ENCODE results near the gene HLA-F. TPM values are rescaled to one million over a fixed set of nuclear protein-coding genes. Genes with fewer than 3 reads are reported as not detected.

Gene HLA-F
- total RNA-seq, 2 donors from 2014 or later = 34.0 to 62.1 TPM

DNA sequence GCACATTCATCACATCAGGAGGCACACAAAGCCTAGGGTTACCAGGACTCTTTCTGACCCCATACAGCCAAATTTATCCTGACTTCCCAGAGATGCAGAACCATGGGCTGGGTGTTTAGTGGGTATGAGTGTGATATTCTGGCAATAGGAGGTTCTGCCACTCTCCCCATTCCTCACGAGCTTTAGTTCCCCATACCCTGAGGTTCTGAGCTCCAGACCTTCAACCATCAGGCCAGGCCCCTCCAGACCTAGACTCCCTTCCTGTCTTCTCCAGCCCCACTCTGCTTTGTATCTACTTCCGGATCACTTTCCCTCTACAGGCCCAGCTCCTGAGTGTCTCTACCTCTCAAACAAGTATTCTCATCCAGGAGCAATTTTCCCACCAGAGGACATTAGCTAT is 4.4 kb downstream of the HLA-F start:
- no peaks in the 10 kb centered on the region for H3K4me1 ChIP-seq (replicated peaks)
- H3K36me3 ChIP-seq = no peaks in the 10 kb centered on the region
- WGBS = 70% methylated on average over 2 of the region's 2 CpGs
- no peak for TF ChIP-seq CTCF (IDR thresholded peaks at IDR 0.05)
- TF ChIP-seq POLR2A (IDR thresholded peaks at IDR 0.05) = no peak
- TF ChIP-seq POLR2AphosphoS5 (IDR thresholded peaks at IDR 0.05) = no peak
- H3K9me3 ChIP-seq = no peaks in the 10 kb centered on the region
- intact Hi-C loops (cut with DNase I) = no loop called here
- DNase-seq (ENCODE audit: low spot score) = no peak
- no peaks in the 10 kb centered on the region for H3K27me3 ChIP-seq (replicated peaks; ENCODE audit: insufficient read depth)
- no peak overlapping the region for H3K4me3 ChIP-seq
- H3K27ac ChIP-seq = no peak overlapping the region

- H3K4me1 ChIP-seq (replicated peaks) = no peaks in the 10 kb centered on the region
- no peak overlapping the region for H3K4me3 ChIP-seq
- no peaks in the 10 kb centered on the region for H3K27me3 ChIP-seq (replicated peaks; ENCODE audit: insufficient read depth)
- TF ChIP-seq POLR2A (IDR thresholded peaks at IDR 0.05) (no peak), CTCF (IDR thresholded peaks at IDR 0.05) (no peak), POLR2AphosphoS5 (IDR thresholded peaks at IDR 0.05) (no peak)
- H3K27ac ChIP-seq = no peak overlapping the region
- no peaks in the 10 kb centered on the region for H3K36me3 ChIP-seq
- DNase-seq (ENCODE audit: low spot score) = no peak
- H3K9me3 ChIP-seq = no peaks in the 10 kb centered on the region
- 81% methylated on average over 3 of the region's 3 CpGs for WGBS
- intact Hi-C loops (cut with DNase I) = no loop called here
These were observed 5.1 kb downstream of the HLA-F start for GRCh38 chr6:29728173-29728874.

GRCh38 chr6:29728875-29729270 is 5.6 kb downstream of the HLA-F start:
- no peak overlapping the region for H3K27ac ChIP-seq
- no peak for DNase-seq (ENCODE audit: low spot score)
- no peaks in the 10 kb centered on the region for H3K9me3 ChIP-seq
- H3K4me3 ChIP-seq = no peak overlapping the region
- no peaks in the 10 kb centered on the region for H3K36me3 ChIP-seq
- intact Hi-C loops (cut with DNase I) = no loop called here
- no peaks in the 10 kb centered on the region for H3K4me1 ChIP-seq (replicated peaks)
- H3K27me3 ChIP-seq (replicated peaks; ENCODE audit: insufficient read depth) = no peaks in the 10 kb centered on the region
- TF ChIP-seq POLR2AphosphoS5 (IDR thresholded peaks at IDR 0.05) = no peak
- TF ChIP-seq CTCF (IDR thresholded peaks at IDR 0.05) = no peak

- Histone ChIP-seq H3K9me3 (no peaks in the 10 kb centered on the region), H3K27me3 (replicated peaks; ENCODE audit: insufficient read depth) (no peaks in the 10 kb centered on the region), H3K36me3 (no peaks in the 10 kb centered on the region), H3K27ac (no peak overlapping the region), H3K4me1 (replicated peaks) (no peaks in the 10 kb centered on the region), H3K4me3 (no peak overlapping the region)
- intact Hi-C loops (cut with DNase I) = no loop called here
- TF ChIP-seq POLR2A (IDR thresholded peaks at IDR 0.05) (no peak), POLR2AphosphoS5 (IDR thresholded peaks at IDR 0.05) (no peak), CTCF (IDR thresholded peaks at IDR 0.05) (no peak)
- 76% methylated on average over 6 of the region's 6 CpGs for WGBS
- DNase-seq (ENCODE audit: low spot score) = no peak
These were observed 6.6 kb downstream of the HLA-F start for GRCh38 chr6:29729774-29730328.

GRCh38 chr6:29730575-29731126 is 7.4 kb downstream of the HLA-F start:
- intact Hi-C loops (cut with DNase I) = no loop called here
- TF ChIP-seq POLR2A (IDR thresholded peaks at IDR 0.05) = no peak
- TF ChIP-seq CTCF (IDR thresholded peaks at IDR 0.05) = no peak
- no peak for TF ChIP-seq POLR2AphosphoS5 (IDR thresholded peaks at IDR 0.05)
- Histone ChIP-seq H3K4me1 (replicated peaks) (no peaks in the 10 kb centered on the region), H3K27me3 (replicated peaks; ENCODE audit: insufficient read depth) (no peaks in the 10 kb centered on the region), H3K4me3 (no peak overlapping the region), H3K36me3 (no peaks in the 10 kb centered on the region), H3K27ac (no peak overlapping the region), H3K9me3 (no peaks in the 10 kb centered on the region)
- DNase-seq (ENCODE audit: low spot score) = no peak
- 60% methylated on average over 7 of the region's 7 CpGs for WGBS

All from prostate gland (tissue), 2 donors.